NOMO-1 (cell line): Measurements from ENCODE around the gene EXOSC9.
"Not testable (repeated sequence)": the region's sequence is repeated elsewhere in the genome, so short reads cannot be mapped to it uniquely, and the experiment has no call there.

Experiments
- DNase-seq, 2 experiments: peaks; one replicate each; lab custom pipeline; 2025; ENCODE audit not compliant: unreplicated experiment in 2 of 2; lab: John Stamatoyannopoulos, UW

The EXOSC9 gene, protein sequence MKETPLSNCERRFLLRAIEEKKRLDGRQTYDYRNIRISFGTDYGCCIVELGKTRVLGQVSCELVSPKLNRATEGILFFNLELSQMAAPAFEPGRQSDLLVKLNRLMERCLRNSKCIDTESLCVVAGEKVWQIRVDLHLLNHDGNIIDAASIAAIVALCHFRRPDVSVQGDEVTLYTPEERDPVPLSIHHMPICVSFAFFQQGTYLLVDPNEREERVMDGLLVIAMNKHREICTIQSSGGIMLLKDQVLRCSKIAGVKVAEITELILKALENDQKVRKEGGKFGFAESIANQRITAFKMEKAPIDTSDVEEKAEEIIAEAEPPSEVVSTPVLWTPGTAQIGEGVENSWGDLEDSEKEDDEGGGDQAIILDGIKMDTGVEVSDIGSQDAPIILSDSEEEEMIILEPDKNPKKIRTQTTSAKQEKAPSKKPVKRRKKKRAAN

DNA sequence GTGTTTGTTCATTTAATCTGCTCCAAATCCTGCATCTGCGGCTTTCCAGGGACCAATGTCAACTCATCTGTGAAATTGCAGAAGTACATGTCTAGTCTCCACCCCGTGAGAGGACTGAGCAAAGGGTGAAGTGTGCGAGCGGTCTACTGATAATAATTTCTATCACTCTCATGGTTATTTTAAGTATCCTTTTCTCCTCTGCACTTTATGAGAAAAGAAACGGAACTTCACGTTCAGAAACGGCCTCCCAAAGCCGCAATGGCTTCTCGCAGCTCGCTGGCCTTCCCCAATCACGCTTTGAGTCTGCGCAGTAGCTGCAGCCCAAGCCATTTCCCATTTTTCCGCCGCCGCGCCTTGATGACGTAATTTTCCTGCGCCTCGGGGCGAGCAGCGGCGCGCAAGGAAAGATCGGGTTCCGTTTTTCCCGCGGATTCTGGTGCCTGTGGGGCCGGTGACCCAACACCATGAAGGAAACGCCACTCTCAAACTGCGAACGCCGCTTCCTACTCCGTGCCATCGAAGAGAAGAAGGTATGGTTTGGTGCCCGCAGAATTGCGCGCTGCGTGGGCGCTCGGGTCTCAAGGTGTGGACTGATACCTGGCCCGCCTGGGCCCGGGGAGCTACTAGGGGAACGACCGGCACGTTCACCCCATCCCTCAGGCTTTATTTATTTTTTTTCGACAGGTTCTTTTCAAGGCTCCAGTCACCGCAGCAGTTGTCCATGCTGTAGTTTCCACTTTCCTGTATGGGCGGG lies at the start of gene EXOSC9:
EXOSC9 (plus strand) TSS at position 363 of the 754 bp plus-strand sequence; CDS start at position 465, 102 bp downstream.
- DNase-seq, result peak; percentile 87 to 89

DNA sequence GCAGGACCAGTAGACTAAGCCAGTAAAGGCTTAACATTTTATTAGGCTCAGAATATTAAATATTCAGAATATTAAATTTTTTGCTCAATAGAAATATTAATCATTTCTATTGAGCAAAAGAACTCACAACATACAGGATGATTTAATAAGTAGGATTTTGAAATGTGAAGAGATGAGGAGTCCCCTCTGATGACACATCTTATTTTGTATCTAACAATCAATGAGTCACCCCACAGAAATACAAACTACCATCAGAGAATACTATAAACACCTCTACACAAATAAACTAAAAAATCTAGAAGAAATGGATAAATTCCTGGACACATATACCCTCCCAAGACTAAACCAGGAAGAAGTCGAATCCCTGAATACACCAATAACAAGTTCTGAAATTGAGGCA lies 49.0 kb upstream of the EXOSC9 start:
- not testable (repeated sequence) for DNase-seq

DNA sequence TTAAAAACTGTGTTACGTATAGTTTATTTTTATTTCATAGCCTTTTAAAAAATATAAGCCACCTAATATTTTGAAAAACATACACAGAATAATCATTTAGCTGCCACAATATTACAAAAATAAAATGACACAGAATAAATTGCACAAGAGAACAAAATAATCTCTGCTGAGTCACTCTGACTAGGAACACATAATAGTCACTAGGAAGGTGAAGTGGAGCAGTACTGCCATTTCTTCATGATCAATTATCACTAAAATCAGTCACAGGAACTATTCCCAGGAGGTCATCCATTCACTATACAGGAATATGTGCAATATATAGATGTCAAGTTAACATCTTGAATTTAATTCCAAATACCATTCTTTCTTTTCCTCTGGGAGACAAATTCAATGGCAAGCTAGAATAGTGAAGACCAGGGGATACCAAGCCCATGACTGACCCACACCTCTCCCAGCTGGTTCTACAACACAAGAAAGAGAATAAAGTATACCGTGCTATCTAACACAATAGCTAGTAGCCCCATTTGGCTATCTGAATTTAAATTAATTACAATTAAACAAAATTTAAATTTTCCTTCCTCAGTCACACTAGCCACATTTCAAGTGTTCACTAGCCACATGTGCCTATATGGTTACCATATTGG lies 42.1 kb upstream of the EXOSC9 start:
- DNase-seq, result no peak

DNA sequence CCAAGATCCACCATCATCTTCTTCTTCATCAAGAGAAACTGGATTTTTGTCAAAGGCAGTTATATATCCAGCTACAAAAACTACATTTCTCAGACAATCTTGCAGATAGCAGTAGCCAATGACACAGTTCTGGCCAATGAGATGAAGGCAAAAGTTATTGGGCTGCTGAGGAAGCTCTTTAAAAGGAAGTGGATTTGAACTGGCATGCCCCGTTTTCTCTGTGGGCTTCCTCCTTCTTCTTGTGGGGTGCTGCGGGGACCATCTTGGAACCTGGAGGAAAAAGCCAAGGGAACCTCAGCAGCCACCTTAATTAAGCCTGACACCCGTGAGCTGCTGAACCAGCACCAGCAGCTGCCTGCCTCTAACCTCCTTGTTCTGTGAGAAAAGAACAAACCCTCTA lies 40.9 kb upstream of the EXOSC9 start:
- no peak for DNase-seq

DNA sequence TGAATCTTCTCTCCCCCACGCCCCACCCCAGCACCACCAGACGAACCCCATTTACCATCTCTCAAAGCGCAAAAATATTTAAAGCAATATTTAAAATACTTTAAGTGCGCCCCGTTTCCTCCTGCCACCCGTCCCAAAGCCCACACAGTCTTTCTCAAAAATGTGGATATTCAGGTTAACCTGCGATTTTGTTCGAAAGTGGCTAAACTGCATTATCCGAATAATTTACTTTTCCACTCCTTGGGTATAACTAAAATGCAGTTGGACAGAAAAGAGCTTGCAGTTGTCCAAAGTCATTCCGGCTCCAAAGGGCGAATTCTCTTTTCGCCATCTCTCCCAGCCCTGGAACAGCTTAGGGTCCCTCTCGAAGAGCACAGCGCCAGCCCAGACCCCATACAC lies 36.8 kb upstream of the EXOSC9 start:
- no peak for DNase-seq

DNA sequence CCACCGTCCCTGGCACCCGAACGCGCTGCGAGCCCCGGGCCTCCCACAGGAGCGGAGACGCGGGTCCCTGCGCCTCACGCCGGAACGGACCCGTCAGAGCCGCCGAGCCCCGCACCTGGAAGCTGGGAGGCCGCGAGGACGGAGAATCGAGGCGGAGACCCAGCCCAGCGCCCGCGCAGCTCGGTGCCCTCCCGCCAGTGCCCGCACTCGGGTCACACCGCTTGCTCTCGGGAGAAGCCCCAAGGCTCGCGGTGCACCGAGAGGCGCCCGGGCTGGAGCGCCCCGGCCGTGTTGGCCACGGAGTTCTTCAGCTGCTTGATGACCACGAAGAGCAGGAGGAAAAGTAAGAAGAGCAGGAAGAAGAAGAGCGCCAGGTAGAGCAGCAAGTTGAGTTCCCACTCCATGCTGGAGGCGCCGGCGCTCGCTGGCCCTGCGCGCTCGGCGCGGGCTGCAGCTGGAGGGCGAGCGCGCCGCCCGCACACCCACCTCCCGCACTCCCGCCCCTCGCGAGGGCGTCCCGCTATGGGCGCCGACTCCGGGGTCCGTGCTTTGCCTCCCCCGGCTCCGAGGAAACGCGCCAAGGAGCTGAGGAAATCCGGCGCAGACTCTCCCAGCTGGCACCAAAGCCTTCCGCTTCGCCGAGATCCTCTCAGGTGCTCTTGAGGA lies 36.3 kb upstream of the EXOSC9 start, which contains the start of gene SMIM43:
SMIM43 (minus strand) TSS at position 463 of the 666 bp plus-strand sequence; CDS start at position 404, 59 bp downstream.
- no peak for DNase-seq

DNA sequence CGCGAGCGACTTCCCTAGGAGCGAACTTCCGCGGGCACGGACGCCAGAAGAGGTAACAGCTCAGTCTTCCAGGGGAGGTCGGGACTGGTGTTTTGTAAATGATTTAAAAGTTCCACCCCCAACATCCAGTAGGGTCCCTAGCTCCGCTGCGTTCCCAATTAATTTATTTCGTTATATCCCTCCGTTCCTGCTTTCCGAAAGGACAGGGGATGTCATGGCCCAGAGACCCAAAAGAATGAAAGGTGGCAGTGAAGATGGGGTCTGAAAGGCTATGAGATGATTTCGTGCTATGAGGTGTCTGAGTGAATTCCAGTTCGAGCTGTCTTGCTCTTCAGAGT lies 35.8 kb upstream of the EXOSC9 start:
- DNase-seq, result no peak

DNA sequence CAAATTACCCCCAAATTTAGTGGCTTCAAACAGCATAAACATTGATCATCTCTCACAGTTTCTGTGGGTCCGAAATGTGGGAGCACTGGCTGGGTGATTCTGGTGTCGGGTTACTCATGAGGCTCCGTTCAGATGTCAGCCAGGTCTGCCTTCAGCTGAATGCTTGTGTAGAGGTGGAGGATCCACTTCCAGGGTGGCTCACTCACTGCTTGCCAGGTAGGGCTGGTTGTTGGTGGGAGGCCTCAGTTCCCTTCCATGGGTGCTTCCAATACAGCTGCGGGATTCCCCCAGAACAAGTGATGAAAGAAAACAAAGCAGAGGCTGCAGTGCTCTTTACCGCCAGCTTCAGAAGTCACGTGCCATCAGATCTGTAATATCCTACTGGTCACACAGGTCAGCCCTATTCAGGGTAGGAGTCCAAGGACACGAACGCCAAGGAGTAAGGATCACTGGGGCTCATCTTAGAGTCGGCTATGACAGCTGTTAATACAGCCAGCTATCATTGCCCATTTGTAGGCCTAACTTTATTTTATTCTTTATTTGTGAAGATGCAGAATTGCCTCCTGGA lies 35.1 kb upstream of the EXOSC9 start:
- no peak for DNase-seq

DNA sequence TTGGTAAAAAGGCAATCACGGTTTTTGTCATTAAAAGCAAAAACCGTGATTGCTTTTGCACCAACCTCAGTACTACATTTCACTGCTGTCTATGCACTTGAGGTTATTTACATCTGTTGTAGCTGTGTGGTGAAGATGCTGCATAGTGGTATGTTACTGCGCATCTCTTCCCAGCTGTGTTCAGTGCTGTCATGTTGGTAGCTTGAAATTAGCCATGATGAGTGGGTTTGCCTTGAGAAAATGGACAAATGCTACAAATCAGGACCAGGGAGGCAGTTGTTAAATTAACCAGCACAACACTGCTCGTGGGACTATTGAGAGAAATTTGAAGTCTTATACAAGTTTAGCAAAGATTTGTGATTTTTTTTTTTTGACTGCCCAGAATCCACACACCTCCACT lies 34.0 kb upstream of the EXOSC9 start:
- no peak for DNase-seq

DNA sequence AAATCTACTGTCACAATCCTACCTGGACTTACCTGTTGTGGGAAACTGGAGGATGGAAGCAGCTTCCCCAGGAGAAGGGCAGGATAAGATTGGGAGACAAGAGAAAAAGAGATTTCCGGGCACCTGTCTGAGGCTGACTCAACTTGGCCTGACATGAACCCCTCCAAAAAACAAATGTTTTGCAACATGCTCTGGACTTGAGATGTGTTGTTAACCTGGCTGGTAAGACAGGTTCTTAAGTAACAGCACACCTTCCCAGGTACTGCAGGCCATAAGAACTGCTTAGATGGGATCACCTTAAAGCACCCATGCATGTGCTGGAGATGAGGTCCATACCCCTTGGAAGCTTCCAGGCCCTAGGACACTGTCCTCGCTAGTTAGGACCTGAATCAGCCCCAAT lies 31.8 kb upstream of the EXOSC9 start:
- DNase-seq, result no peak

DNA sequence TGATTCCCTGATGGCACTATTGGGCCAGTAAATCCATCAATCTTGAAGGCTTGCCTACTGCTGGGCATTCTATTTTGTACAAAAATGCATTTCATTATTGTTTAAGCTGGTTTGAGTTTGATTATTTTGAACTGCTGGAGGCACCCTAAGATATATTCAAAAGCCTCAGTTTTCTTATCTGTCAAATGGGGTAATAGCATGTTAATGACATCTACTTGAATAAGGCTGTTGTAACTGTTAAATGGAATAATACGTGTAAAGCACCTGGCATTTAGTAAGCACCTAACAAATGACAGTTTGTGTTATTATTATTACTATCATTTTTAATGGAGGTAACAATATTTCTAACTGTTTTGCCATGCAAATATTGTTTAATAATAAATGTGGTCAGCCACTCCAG lies 29.3 kb upstream of the EXOSC9 start:
- DNase-seq, result no peak

DNA sequence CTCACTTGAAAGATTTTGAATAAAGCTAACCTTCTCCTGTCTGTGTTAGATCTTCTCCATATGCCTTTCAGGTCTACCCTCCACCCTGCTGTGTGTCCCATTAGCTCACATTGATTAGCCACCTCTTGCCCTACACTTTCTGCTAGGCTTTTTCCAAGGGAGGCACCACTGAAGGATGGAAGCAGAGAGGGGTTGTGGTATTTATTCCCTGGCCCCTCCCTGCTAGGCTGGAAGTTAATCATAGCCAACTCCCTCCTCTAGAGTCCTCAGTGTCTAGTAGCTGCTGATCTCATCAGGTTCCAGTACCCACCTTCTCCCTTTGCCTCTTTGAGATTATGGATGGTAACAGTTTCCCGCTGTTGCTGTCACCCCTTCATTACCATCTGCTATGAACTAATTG lies 27.2 kb upstream of the EXOSC9 start:
- DNase-seq, result no peak

DNA sequence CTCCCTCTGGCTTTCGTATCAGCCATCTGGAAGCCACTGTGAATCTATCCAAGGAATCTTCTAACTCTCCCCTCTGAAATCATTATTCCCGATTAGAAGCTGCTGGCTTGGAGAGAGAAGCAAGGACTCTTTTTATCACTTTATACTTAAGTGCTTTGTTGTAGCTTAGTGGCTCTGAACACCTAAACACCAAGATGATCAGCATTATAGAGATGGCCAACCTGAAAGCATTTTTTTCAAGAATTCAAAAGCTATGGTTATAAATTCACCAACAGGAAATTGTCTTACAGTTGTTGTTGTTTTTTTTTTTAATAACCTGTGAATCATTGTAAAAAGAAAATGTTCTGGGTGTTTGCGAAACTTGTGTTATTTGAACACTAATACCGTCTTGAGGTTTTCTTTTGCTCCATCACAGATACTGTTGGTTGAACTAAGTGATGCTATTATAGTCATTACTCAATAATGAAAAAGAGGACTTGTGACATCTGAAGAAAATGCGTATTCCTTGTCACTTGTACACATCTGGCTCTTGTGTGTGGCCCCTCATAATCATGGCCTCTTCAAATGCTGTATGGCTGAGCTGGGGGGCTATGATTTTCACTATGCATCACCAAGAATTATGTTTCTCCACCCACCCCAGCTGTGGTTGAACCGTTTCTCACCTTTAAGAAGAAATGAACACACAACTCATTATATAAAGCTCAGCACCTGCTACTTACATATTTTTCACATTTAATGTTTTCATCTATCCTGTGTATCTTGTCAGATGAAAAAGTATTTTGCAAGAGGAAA lies 24.3 kb upstream of the EXOSC9 start:
- no peak for DNase-seq

DNA sequence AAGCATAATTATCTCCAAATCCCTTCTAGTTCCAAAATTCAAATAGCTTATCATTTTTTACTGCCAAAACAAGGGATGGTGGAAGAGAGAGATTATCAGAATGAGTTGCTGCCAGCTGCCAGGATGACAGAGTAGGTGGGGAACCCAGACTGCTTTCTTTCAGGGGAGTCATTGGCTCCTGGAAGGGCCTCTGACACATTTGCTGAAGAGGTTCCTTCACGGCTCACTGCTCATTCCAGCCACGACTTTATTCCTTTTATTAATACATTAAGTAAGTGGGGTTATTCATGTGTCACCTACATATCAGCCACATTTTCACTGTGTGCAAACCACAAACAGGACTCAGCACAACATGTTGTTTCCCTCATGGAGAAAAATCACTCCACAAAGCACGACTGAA lies 23.5 kb upstream of the EXOSC9 start:
- DNase-seq, result no peak

DNA sequence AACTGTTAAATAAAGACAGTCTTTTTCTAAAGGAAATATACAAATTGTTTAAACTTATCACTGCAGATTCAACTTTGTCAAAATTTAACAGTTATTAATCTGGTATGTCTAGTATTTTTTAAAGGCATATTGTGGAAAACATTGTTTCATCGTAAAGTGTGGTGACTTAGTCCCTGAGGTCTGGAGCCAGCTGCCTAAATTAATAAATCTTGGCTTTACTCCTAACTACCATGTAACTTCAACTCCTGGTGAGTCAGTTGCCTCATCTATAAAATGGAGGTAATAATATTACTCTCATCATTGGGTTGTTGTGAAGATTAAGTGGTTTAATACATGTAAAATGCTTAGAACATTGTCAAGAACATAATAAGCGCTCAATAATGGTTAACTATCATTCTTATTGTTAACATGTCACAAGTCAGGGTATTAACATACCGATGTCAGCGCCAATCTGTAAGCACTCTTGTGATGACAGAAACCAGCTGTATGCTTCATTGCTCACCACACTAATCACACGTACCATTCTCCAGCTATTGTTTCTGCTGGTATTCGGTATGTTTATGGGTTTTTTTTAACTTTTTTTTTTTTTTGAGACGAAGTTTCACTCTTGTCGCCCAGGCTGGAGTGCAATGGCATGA lies 22.0 kb upstream of the EXOSC9 start:
- DNase-seq, result no peak

DNA sequence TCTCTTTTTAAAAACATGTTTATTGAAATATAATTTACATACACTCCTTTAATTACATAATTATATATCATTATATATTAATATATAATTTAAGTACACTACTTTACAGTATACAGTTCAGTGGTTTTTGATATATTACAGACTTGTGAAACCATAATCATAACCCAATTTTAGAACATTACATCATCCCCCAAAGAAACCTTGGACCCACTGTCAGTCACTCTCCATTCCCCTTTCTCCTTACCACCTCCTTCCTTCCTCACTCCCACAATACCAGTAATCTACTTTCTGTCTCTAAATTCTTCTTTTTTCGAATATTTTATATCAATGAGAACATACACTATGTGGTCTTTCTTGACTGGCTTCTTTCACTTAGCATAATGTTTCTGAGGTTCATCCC lies 17.9 kb upstream of the EXOSC9 start:
- no peak for DNase-seq

DNA sequence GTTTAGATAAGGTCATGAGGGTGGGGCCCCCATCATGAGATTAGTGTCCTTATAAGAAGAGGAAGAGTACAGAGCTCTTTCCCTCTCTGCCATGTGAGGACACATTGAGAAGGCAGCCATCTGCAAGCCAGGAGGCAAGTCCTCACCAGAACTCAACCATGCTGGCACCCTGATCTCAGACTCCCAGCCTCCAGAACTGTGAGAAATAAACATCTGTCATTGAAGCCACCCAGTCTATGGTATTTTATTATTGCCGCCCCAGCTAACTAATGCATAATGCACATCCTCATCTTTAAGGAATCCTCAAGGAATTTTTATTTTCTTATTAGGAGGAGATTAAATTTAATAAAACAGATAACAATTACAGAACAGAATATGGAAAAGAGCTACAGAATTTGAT lies 16.7 kb upstream of the EXOSC9 start:
- DNase-seq, result no peak

DNA sequence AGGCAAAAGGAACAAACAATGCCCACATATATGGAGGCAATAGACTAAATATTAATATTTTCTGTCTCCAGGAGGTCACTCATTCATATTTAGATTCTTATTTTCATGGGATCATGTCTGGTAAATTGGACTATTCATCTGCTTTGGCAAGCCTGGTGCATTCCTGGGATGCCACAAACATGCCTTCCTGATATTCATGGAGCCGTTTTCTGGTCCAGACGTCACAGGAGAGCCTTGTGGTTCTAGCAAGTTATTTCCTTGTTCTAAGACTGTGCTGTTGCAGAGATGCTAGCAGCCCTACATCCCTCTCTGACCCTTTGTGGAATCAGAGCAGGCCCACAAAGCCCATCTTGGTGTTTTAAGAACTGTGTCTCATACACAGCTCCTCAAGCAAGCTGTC lies 16.1 kb upstream of the EXOSC9 start:
- DNase-seq, result no peak

DNA sequence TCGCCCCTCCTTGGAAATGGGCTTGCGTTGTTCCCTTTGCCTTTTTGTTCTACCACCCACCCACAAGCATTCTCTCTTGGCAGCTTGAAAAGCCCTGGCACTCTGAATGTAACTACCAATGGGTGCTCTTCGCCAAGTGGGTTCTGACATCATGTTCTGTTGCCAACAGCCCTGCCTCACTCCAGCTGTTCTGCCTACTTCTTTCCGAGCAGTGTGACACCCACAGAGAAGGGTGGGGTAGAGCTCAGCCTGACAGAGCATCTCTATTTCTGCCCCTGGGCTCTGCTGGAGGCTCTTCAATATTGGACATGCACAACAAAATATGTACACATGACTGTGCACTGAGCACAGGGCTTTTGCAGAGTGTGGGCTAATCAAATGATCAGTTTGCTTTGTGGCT lies 15.6 kb upstream of the EXOSC9 start:
- DNase-seq, result no peak

DNA sequence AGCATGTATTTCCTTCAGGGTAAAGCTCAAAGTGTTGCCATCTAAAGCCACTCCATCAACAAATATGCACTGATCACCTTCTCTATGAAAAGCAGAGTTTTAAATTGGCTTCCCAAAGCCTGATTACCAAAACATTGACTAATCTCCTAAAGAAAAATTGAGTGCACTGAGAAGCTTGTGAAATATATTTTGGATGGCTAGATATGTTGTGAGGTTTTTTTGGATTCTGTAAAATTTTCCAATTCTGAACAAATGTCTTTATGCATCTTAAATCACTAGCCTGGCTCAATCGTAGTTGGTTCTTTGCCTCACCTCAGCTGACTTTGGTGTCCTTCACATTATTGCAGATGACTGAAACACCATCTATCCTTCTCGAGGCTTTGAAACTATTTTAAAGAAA lies 14.9 kb upstream of the EXOSC9 start:
- DNase-seq, result no peak
